Measurements from ENCODE around the gene EDDM3A.

The EDDM3A gene

GRCh38 chr14:20789230-20789813, 43.6 kb downstream of the EDDM3A start:
- DNase-seq (ENCODE audit: low spot score): no peak

GRCh38 chr14:20790464-20791116, 44.9 kb downstream of the EDDM3A start:
- no peak for DNase-seq (ENCODE audit: low spot score)

- no peak for DNase-seq (ENCODE audit: low spot score)
Observed at GRCh38 chr14:20791187-20791586, 45.5 kb downstream of the EDDM3A start.

GRCh38 chr14:20791597-20791996, 45.9 kb downstream of the EDDM3A start:
- no peak for DNase-seq (ENCODE audit: low spot score)

GRCh38 chr14:20792556-20792955, 46.9 kb downstream of the EDDM3A start:
- no peak for DNase-seq (ENCODE audit: low spot score)

GRCh38 chr14:20794644-20795369, 49.1 kb downstream of the EDDM3A start:
- no peak for DNase-seq (ENCODE audit: low spot score)

- DNase-seq (ENCODE audit: low spot score): no peak
Observed at GRCh38 chr14:20797164-20797563, 51.5 kb downstream of the EDDM3A start.
